HG02840 (cell line): ENCODE results near the gene CARS1.
A peak's percentile ranks its signal among the peaks of the same experiment; 100 is the strongest.
"Not testable (repeated sequence)": the region's sequence is repeated elsewhere in the genome, so short reads cannot be mapped to it uniquely, and the experiment has no call there.

Source experiments
- ATAC-seq: cut with Tn5 transposase; IDR thresholded peaks from one replicate; pipeline ENCODE4 v1.9.1; 2021; ENCODE audit warnings: mild to moderate bottlenecking, moderate library complexity, moderate number of reproducible peaks; ENCODE audit not compliant: unreplicated experiment, low FRiP score

CARS1 gene

GRCh38 chr11:3063876-3064275 lies 6.7 kb upstream of the CARS1 start:
- ATAC-seq: not testable (repeated sequence)

- ATAC-seq: not testable (repeated sequence)
These were observed 6.2 kb upstream of the CARS1 start for GRCh38 chr11:3063432-3063831.

- no peak for ATAC-seq
These were observed 3.3 kb upstream of the CARS1 start for GRCh38 chr11:3060436-3061025.

- no peak for ATAC-seq
These were observed 1.8 kb upstream of the CARS1 start for GRCh38 chr11:3058753-3059664.

GRCh38 chr11:3056296-3057068 lies 741 bp downstream of the CARS1 start:
- ATAC-seq: no peak

- ATAC-seq: no peak
These were observed 1.3 kb downstream of the CARS1 start for GRCh38 chr11:3055891-3056290.

- no peak for ATAC-seq
These were observed 4.7 kb downstream of the CARS1 start for GRCh38 chr11:3052567-3052966.

GRCh38 chr11:3052109-3052479 lies 5.1 kb downstream of the CARS1 start:
- no peak for ATAC-seq

- no peak for ATAC-seq
These were observed 5.8 kb downstream of the CARS1 start for GRCh38 chr11:3051196-3052108.

GRCh38 chr11:3050386-3051195 lies 6.6 kb downstream of the CARS1 start:
- ATAC-seq: no peak

- peak; percentile 60 for ATAC-seq
These were observed 7.6 kb downstream of the CARS1 start for GRCh38 chr11:3049430-3050243.

- no peak for ATAC-seq
These were observed 9.6 kb downstream of the CARS1 start for GRCh38 chr11:3047637-3048036.

GRCh38 chr11:3046641-3047040 lies 10.6 kb downstream of the CARS1 start:
- ATAC-seq: no peak

GRCh38 chr11:3046190-3046589 lies 11.0 kb downstream of the CARS1 start:
- no peak for ATAC-seq

GRCh38 chr11:3044915-3045314 lies 12.3 kb downstream of the CARS1 start:
- ATAC-seq: no peak

GRCh38 chr11:3044004-3044403 lies 13.2 kb downstream of the CARS1 start:
- ATAC-seq: no peak

GRCh38 chr11:3043315-3043871 lies 13.8 kb downstream of the CARS1 start:
- no peak for ATAC-seq
